Cardiac muscle cell (in vitro differentiated cells and primary cell): ENCODE results near the gene LRRC47. TPM values are rescaled to one million over a fixed set of nuclear protein-coding genes. Genes with fewer than 3 reads are reported as not detected.

ENCODE experiments used
- DNase-seq, 2 donors: peaks; one replicate each; pipeline versions ENCODE4 v3.0.0 to v3.0.0-alpha.2; 2010 to 2017; ENCODE audit warnings: low read depth in 1 of 2, low spot score in 1 of 2
- H3K27ac ChIP-seq: fragments of 200-600 bp; sonication (generic); 2 replicates; pipeline ENCODE4 v1.5.1; 2016
- H3K27me3 ChIP-seq: fragments of 200-600 bp; sonication (generic); 2 replicates; pipeline ENCODE4 v1.6.0; 2016; ENCODE audit warnings: control low read depth
- H3K36me3 ChIP-seq: fragments of 200-600 bp; sonication (generic); 2 replicates; pipeline ENCODE4 v1.5.1; 2016; ENCODE audit warnings: control low read depth
- H3K4me1 ChIP-seq: fragments of 200-600 bp; sonication (generic); 2 replicates; pipeline ENCODE4 v1.8.1; 2017; ENCODE audit warnings: low read depth, mild to moderate bottlenecking, mixed run types
- H3K4me3 ChIP-seq: fragments of 200-600 bp; sonication (generic); 2 replicates; pipeline ENCODE4 v1.5.1; 2016; ENCODE audit warnings: mild to moderate bottlenecking
- H3K9me3 ChIP-seq: fragments of 200-600 bp; sonication (generic); 2 replicates; pipeline ENCODE4 v1.5.1; 2017; ENCODE audit warnings: low read depth, mild to moderate bottlenecking, control low read depth
- polyA plus RNA-seq: library from polyadenylated mRNA; unstranded; fragments of >200 nt; fragmentation: Nextera tagmentation; extraction: Ambion mirVana; gene quantifications from 2 replicates; pipeline ENCODE4 v1.2.1, GENCODE V29; 2016
- total RNA-seq: library from RNA; depleted of rRNA; stranded (reverse); fragments of >200 nt; gene quantifications from 2 replicates; pipeline ENCODE4 v1.2.3, GENCODE V29; 2016
- TF ChIP-seq, protein P1 (sequence below): IDR thresholded peaks from 2 replicates; pipeline ENCODE4 v1.5.1; 2012; ENCODE audit warnings: low read depth, mild to moderate bottlenecking, low read length

The LRRC47 gene
- total and polyA plus RNA-seq, 2 experiments from 2014 or later, result 61.5 to 67.5 TPM

DNA sequence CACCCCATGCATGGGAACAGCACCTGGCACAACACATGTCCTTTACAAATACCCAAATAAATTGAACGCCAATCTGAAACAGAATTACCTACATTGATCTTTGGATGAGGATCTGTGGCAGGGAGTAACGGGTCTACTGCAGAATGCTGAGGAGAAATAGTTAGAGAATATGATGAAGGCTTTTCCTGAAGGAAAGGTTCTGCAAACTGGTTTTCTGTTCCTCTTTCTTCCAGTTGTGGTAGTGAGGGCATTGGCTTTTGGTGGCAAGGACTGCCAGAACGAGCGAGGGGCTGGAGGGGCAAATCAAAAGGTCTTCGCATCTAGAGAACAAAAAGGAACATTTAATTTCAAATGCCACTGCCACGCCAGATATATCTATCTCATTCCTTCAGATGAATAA is 40.9 kb upstream of the LRRC47 start:
- TF ChIP-seq, protein P1, sequence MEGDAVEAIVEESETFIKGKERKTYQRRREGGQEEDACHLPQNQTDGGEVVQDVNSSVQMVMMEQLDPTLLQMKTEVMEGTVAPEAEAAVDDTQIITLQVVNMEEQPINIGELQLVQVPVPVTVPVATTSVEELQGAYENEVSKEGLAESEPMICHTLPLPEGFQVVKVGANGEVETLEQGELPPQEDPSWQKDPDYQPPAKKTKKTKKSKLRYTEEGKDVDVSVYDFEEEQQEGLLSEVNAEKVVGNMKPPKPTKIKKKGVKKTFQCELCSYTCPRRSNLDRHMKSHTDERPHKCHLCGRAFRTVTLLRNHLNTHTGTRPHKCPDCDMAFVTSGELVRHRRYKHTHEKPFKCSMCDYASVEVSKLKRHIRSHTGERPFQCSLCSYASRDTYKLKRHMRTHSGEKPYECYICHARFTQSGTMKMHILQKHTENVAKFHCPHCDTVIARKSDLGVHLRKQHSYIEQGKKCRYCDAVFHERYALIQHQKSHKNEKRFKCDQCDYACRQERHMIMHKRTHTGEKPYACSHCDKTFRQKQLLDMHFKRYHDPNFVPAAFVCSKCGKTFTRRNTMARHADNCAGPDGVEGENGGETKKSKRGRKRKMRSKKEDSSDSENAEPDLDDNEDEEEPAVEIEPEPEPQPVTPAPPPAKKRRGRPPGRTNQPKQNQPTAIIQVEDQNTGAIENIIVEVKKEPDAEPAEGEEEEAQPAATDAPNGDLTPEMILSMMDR, result no peak
- peaks cover 40% of the 10 kb centered on the region for H3K36me3 ChIP-seq

DNA sequence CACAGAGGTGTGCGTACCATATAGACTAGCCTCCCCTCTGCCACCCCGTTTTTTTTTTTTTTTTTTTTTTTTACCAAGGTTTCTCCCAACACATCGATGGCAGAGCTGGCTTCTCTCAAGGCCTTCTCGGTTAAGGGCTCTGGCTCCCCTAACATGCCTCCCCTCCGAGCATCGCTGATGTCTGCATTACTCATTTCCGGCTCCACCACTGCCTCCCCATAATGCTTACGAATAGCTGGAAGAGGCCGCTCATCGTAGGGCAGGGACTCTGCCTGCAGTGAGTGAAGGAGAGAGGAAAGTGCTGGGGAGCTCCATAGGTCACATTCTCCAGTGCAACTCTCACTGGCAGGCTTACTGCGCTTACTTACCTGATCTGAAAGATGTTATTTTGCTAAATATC is 40.1 kb upstream of the LRRC47 start:
- TF ChIP-seq, protein P1, result no peak
- Histone ChIP-seq H3K4me3 (no peak overlapping the region), H3K9me3 (no peaks in the 10 kb centered on the region), H3K36me3 (peaks cover 44% of the 10 kb centered on the region), H3K4me1 (no peaks in the 10 kb centered on the region), H3K27ac (no peak overlapping the region), H3K27me3 (no peaks in the 10 kb centered on the region)
- DNase-seq, result peak in 1 of 2 donors; percentile 6

More for the DNA sequence above, 40.9 kb upstream of the LRRC47 start:
- H3K9me3 ChIP-seq, result no peaks in the 10 kb centered on the region
- no peak overlapping the region for H3K27ac ChIP-seq
- no peak overlapping the region for H3K4me3 ChIP-seq
- DNase-seq, result no peak
- no peaks in the 10 kb centered on the region for H3K27me3 ChIP-seq
- no peaks in the 10 kb centered on the region for H3K4me1 ChIP-seq

DNA sequence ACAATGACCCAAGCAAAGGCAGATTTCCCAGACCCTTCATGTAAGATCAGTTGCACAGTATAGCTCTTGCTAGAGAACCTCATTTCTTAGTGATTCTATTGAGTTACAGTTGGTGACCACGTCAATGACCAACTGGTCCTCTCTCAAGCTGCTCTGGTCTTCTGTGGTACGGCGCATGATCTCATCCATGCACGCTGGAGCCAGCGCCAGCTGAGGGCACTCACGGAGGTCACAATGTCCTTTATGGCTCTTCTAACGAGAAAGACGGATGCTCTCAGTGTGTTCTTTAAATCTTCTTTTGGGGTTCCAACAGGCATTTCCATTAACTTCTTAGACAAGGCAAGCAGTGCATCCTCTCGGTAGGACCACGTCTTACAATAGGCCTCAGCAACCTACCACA is 38.4 kb upstream of the LRRC47 start:
- Histone ChIP-seq H3K36me3 (peaks cover 36% of the 10 kb centered on the region), H3K4me3 (no peak overlapping the region), H3K27ac (no peak overlapping the region), H3K9me3 (no peaks in the 10 kb centered on the region), H3K27me3 (no peaks in the 10 kb centered on the region), H3K4me1 (no peaks in the 10 kb centered on the region)
- no peak for DNase-seq
- TF ChIP-seq, protein P1, result no peak

DNA sequence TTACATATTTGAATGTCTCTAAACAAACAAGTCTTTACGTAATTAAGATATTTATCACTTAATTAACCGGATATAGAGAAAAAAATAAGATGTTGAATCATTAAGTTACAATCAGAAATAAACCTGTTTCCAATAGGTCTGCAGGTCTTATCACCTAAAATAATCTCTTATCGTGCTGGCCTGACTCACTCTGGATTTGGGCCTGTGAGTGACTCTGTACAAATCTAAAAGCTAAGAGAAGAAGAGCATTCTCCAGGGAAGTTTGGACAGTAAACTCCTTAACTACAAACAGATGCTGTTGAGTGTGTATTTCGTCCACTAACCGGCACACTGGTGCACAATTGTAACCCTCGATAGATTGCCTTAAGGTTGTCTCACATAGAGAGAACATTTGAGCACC is 35.4 kb upstream of the LRRC47 start:
- Histone ChIP-seq H3K9me3 (no peaks in the 10 kb centered on the region), H3K36me3 (peaks cover 35% of the 10 kb centered on the region), H3K27ac (no peak overlapping the region), H3K4me3 (no peak overlapping the region), H3K27me3 (no peaks in the 10 kb centered on the region), H3K4me1 (no peaks in the 10 kb centered on the region)
- TF ChIP-seq, protein P1, result no peak
- DNase-seq, result no peak

DNA sequence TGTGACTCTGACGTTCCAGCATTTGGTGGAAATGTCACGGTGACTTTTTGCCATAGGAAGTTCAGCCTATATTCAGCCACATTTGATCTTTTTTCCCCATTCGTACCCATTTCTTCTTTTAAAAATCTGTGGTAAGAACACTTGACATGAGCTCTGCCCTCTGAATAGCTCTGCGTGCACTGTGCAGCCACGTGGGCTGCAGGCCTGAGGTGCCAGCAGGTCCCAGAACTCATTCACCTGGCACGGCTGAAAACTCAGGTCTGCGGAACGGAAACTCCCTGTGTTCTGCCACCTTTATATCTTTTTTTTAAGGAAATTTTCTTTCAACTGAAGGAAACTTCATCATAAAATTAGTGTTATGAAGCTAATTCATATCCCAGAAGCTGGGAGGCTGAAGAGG is 32.1 kb upstream of the LRRC47 start:
- Histone ChIP-seq H3K4me3 (no peak overlapping the region), H3K27me3 (no peaks in the 10 kb centered on the region), H3K36me3 (peaks cover 42% of the 10 kb centered on the region), H3K27ac (no peak overlapping the region), H3K4me1 (no peaks in the 10 kb centered on the region), H3K9me3 (no peaks in the 10 kb centered on the region)
- TF ChIP-seq, protein P1, result no peak
- DNase-seq, result no peak

DNA sequence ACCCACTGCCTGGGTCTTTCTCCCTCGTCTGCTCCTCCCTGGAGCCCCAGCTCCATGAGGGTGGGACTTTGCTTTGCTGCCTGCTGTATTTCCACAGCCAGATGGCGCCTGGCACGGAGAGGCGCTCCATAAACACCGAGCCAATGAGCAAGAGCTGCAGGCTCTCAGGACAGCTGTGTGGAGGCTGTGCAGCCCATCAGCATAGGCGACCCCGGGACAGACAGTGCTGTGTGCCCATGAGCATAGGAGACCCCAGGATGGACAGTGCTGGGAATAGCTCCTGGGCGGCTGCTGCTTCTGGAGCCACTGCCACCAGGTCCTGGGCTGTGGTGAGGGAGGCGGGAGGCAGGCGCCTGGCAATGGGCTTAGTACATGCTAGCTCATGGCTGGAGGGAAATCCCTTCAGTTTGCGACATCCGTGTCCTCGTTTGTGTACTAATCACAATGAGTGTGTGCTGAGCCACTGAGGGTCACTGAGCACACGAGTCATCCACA is 31.6 kb upstream of the LRRC47 start:
- Histone ChIP-seq H3K9me3 (no peaks in the 10 kb centered on the region), H3K4me3 (no peak overlapping the region), H3K4me1 (no peaks in the 10 kb centered on the region), H3K27ac (no peak overlapping the region), H3K27me3 (no peaks in the 10 kb centered on the region), H3K36me3 (peaks cover 41% of the 10 kb centered on the region)
- TF ChIP-seq, protein P1, result no peak
- DNase-seq, result no peak
